Stomach (tissue), 9 donors: ENCODE data around the gene PARD6G. TPM values are rescaled to one million over a fixed set of nuclear protein-coding genes. Genes with fewer than 3 reads are reported as not detected.
A peak's percentile ranks its signal among the peaks of the same experiment; 100 is the strongest.

Experiments used
- DNase-seq, 2 donors: peaks; one replicate each; pipeline versions ENCODE4 v3.0.0 to v3.0.0-alpha.2; 2013 to 2019
- H3K27ac ChIP-seq, 5 donors: fragments of 200-600 bp in 4 of 5; sonication (generic) in 4 of 5; one replicate each; pipeline ENCODE4 v1.5.1; 2013 to 2019; ENCODE audit warnings: mild to moderate bottlenecking in 1 of 5, moderate library complexity in 1 of 5
- H3K27me3 ChIP-seq, 3 donors: fragments of 200-600 bp; sonication (generic); one replicate each; pipeline ENCODE4 v1.5.1; 2017 to 2019; ENCODE audit warnings: mixed run types in 1 of 3
- H3K36me3 ChIP-seq, 4 donors: fragments of 200-600 bp; sonication (generic); 1 replicate in 3 of 4; 2 replicates in 1 of 4; pipeline ENCODE4 v1.5.1; 2016 to 2019
- H3K4me1 ChIP-seq, 4 donors: fragments of 200-600 bp; sonication (generic); one replicate each; pipeline ENCODE4 v1.5.1; 2016 to 2019
- H3K4me3 ChIP-seq, 4 donors: fragments of 200-600 bp; sonication (generic) in 3 of 4; one replicate each; pipeline ENCODE4 v1.5.1; 2016 to 2019; ENCODE audit warnings: mild to moderate bottlenecking in 1 of 4
- H3K9me3 ChIP-seq, 4 donors: fragments of 200-600 bp; sonication (generic); one replicate each; pipeline ENCODE4 v1.5.1; 2016 to 2019
- EP300 ChIP-seq: sonication (generic); formaldehyde crosslinking; IDR thresholded peaks from one replicate; pipeline ENCODE4 v1.6.1; 2017; ENCODE audit warnings: antibody characterized with exemption
- POLR2A ChIP-seq, 4 donors: fragments of 450-650 bp; IDR thresholded peaks; one replicate each; pipeline ENCODE4 v1.6.1; 2016; ENCODE audit warnings: antibody characterized with exemption in 4 of 4, control low read depth in 2 of 4, mild to moderate bottlenecking in 1 of 4, moderate library complexity in 1 of 4
- POLR2AphosphoS5 ChIP-seq, 3 donors: sonication (generic); formaldehyde crosslinking; IDR thresholded peaks; one replicate each; pipeline ENCODE4 v1.6.1; 2016; ENCODE audit warnings: antibody characterized with exemption in 3 of 3
- WGBS, 5 donors: extraction: QIAGEN DNeasy Blood & Tissue Kit in 3 of 5; methylation state at CpG; one replicate each; pipeline versions ENCODE4 v1.1.5 to v1.1.7; 2013 to 2018; 5-methylcytosine and 5-hydroxymethylcytosine counted together
- intact Hi-C: fragments of 100-400 bp; cut with DNase I; formaldehyde crosslinking; loops from one replicate; pipeline ENCODE4 v1.15.1; 2023; ENCODE audit warnings: low total_unique reads
- polyA plus RNA-seq, 3 donors: library from polyadenylated mRNA; stranded (reverse); fragments of 200-250 nt; gene quantifications; one replicate each; pipeline ENCODE4 v1.2.3, GENCODE V29; 2013
- total RNA-seq, 5 donors: library from RNA; depleted of rRNA; stranded (reverse); fragments of >200 nt; gene quantifications; one replicate each; pipeline versions ENCODE4 v1.1.0 to v1.2.3, GENCODE V29; 2014 to 2016
- TF ChIP-seq, protein P1 (sequence below), 7 experiments: fragments of 450-650 bp in 4 of 7; fragments of 200-600 bp in 3 of 7; sonication (generic) in 3 of 7; IDR thresholded peaks; one replicate each; pipeline ENCODE4 v1.5.1; 2016 to 2019; ENCODE audit warnings: antibody characterized with exemption in 7 of 7, control low read depth in 2 of 7, mild to moderate bottlenecking in 1 of 7
- donor health status: healthy with polysubstance abuse.
- donor health status: Bipolar disorder and iron deficiency.
- donor health status: healthy.

PARD6G gene
- total and polyA plus RNA-seq, 8 donors, result 1.5 to 15.9 (median 3.9) TPM

DNA sequence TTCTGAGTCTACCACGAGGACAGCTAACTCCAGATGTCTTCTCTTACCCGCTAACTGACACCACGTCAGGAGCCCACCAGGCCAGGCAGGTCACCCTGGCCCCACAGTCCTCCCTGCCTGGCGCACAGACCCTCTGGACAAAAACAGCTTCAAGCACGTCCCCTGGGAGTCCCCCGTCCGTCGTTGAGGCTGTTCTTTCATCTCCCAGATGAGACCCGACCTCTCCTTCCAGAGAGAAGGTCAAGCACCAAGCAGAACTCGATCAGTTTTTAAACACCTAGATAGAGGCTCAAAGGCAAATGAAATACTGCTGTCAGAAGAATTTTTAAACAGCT is 57.8 kb downstream of the PARD6G start:
- no peaks in the 10 kb centered on the region for H3K4me1 ChIP-seq
- 82 to 89% (median 86%) methylated on average over 10 of the region's 10 CpGs for WGBS, 5 donors
- no peak overlapping the region for H3K27ac ChIP-seq
- no peak for DNase-seq
- no peaks in the 10 kb centered on the region for H3K9me3 ChIP-seq
- no peaks in the 10 kb centered on the region for H3K27me3 ChIP-seq
- intact Hi-C loops, result no loop called here
- TF ChIP-seq EP300 (no peak), POLR2AphosphoS5 (IDR thresholded peaks at IDR 0.05) (no peak), POLR2A (IDR thresholded peaks at IDR 0.05) (no peak)
- TF ChIP-seq, protein P1, sequence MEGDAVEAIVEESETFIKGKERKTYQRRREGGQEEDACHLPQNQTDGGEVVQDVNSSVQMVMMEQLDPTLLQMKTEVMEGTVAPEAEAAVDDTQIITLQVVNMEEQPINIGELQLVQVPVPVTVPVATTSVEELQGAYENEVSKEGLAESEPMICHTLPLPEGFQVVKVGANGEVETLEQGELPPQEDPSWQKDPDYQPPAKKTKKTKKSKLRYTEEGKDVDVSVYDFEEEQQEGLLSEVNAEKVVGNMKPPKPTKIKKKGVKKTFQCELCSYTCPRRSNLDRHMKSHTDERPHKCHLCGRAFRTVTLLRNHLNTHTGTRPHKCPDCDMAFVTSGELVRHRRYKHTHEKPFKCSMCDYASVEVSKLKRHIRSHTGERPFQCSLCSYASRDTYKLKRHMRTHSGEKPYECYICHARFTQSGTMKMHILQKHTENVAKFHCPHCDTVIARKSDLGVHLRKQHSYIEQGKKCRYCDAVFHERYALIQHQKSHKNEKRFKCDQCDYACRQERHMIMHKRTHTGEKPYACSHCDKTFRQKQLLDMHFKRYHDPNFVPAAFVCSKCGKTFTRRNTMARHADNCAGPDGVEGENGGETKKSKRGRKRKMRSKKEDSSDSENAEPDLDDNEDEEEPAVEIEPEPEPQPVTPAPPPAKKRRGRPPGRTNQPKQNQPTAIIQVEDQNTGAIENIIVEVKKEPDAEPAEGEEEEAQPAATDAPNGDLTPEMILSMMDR (IDR thresholded peaks at IDR 0.05), result no peak
- no peaks in the 10 kb centered on the region for H3K36me3 ChIP-seq
- H3K4me3 ChIP-seq, result no peak overlapping the region

DNA sequence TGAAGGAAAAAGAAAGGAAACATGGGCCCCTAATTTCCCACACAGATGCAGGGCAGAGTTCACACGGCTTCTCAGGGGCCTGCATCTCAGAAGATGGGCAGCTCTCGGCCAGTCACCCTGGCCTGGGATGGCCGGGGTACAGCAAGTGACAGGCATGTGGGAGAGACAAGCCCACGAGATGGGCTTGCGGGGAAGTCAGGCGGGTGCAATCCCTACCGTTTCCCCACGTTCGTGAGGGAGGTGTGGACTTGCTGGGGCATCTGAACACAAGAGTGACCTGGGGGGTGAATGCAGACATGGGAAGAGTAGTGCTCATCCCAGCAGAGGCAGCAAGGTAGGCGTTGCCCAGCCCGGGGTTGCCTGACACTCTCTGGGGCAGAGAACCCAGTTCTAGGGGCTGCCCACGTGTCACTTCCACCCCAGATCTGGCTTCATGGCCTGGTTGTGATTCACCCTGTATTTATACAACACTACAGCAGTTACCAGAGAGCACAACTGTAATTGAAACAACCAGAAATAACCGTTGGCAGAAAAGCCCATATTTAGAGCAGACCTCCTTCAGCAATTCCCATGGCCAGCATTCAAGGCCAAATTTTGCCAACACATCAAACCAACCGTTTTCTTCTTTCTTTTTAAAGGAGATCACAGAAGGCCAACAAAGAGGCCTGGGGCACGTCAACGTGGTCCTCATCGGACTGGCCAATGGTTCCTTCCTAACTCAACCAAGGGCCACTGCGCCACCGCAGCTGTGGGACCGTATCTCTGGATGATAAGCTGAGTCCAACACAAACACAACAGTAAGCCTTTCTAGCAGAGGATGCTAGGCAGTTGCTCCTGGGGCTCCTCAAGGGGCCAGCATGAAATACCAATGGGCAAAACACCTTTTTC is 58.4 kb downstream of the PARD6G start:
- H3K9me3 ChIP-seq, result no peaks in the 10 kb centered on the region
- no peak overlapping the region for H3K4me3 ChIP-seq
- H3K36me3 ChIP-seq, result no peaks in the 10 kb centered on the region
- TF ChIP-seq, protein P1 (IDR thresholded peaks at IDR 0.05), result no peak
- TF ChIP-seq EP300 (no peak), POLR2A (IDR thresholded peaks at IDR 0.05) (no peak)
- H3K27me3 ChIP-seq, result no peaks in the 10 kb centered on the region
- no peaks in the 10 kb centered on the region for H3K4me1 ChIP-seq
- no peak overlapping the region for H3K27ac ChIP-seq
- intact Hi-C loops, result no loop called here
- peak in 1 of 2 donors; percentile 15 for DNase-seq
- WGBS, 5 donors, result 87 to 92% (median 88%) methylated on average over 20 of the region's 20 CpGs

- TF ChIP-seq, protein P1 (IDR thresholded peaks at IDR 0.05), result no peak
- no peak for TF ChIP-seq POLR2A (IDR thresholded peaks at IDR 0.05)
- no peak for TF ChIP-seq EP300
- no peak for TF ChIP-seq POLR2AphosphoS5 (IDR thresholded peaks at IDR 0.05)
- H3K9me3 ChIP-seq, result no peaks in the 10 kb centered on the region
- no peaks in the 10 kb centered on the region for H3K36me3 ChIP-seq
- intact Hi-C loops, result no loop called here
- DNase-seq, result peak in 1 of 2 donors; percentile 17
- H3K4me1 ChIP-seq, result no peaks in the 10 kb centered on the region
- 91 to 93% (median 92%) methylated on average over 19 of the region's 19 CpGs for WGBS, 5 donors
- no peak overlapping the region for H3K4me3 ChIP-seq
- H3K27me3 ChIP-seq, result no peaks in the 10 kb centered on the region
- H3K27ac ChIP-seq, result no peak overlapping the region
Measured at GRCh38 chr18:80187956-80188642, 59.2 kb downstream of the PARD6G start.

DNA sequence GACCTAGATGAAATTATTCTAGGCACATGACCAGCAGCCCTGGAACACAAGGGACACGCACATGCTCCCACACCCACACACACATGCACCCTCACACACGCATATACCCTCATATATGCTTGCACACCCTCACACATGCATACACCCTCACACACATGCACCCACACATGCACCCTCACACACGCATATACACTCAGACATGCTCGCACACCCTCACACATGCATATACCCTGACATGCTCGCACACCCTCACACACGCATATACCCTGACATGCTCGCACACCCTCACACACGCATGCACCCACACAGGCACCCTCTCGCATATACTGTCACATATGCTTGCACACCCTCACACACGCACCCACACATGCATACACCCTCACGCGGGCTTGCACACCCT is 61.8 kb downstream of the PARD6G start:
- 94 to 97% (median 97%) methylated on average over 12 of the region's 12 CpGs for WGBS, 5 donors
- Histone ChIP-seq H3K27ac (no peak overlapping the region), H3K27me3 (no peaks in the 10 kb centered on the region), H3K36me3 (no peaks in the 10 kb centered on the region), H3K4me3 (no peak overlapping the region), H3K9me3 (no peaks in the 10 kb centered on the region), H3K4me1 (no peaks in the 10 kb centered on the region)
- intact Hi-C loops, result no loop called here
- DNase-seq, result no peak
- no peak for TF ChIP-seq EP300
- no peak for TF ChIP-seq POLR2AphosphoS5 (IDR thresholded peaks at IDR 0.05)
- TF ChIP-seq POLR2A (IDR thresholded peaks at IDR 0.05), result no peak
- TF ChIP-seq, protein P1 (IDR thresholded peaks at IDR 0.05), result no peak
